Central memory CD8-positive, alpha-beta T cell (primary cell): Measurements from ENCODE around the gene INSL4.

Experiments
- ATAC-seq: fragments of 150-1000 bp; cut with Tn5 transposase; replicated peaks from 2 replicates; pipeline ENCODE4 v1.10.0; 2022; ENCODE audit warnings: mild to moderate bottlenecking, moderate FRiP score, moderate number of reproducible peaks; ENCODE audit not compliant: poor library complexity, severe bottlenecking; ENCODE audit errors: extremely low read depth
- DNase-seq, 2 donors: peaks; one replicate each; pipeline ENCODE4 v3.0.0; 2021; ENCODE audit warnings: low spot score in 2 of 2
- H3K27ac Mint-ChIP-seq: one replicate; pipeline ENCODE4 v1.8.0; 2022; ENCODE audit warnings: low read depth, mild to moderate bottlenecking, moderate library complexity, mixed read lengths
- H3K27me3 Mint-ChIP-seq: one replicate; pipeline ENCODE4 v1.8.0; 2022; ENCODE audit warnings: mixed read lengths
- H3K36me3 Mint-ChIP-seq: one replicate; pipeline ENCODE4 v1.8.0; 2022; ENCODE audit warnings: mild to moderate bottlenecking, moderate library complexity, mixed read lengths; ENCODE audit not compliant: insufficient read depth
- H3K4me1 Mint-ChIP-seq: one replicate; pipeline ENCODE4 v1.8.0; 2022; ENCODE audit warnings: mixed read lengths
- H3K4me3 Mint-ChIP-seq: one replicate; pipeline ENCODE4 v1.8.0; 2022; ENCODE audit warnings: mild to moderate bottlenecking, moderate library complexity, mixed read lengths
- H3K9me3 Mint-ChIP-seq: one replicate; pipeline ENCODE4 v1.8.0; 2022; ENCODE audit warnings: mixed read lengths

Gene INSL4

GRCh38 chr9:5265939-5266338, 34.7 kb downstream of the INSL4 start:
- H3K9me3 Mint-ChIP-seq = no peaks in the 10 kb centered on the region
- no peak overlapping the region for H3K27ac Mint-ChIP-seq
- H3K4me3 Mint-ChIP-seq = no peak overlapping the region
- H3K27me3 Mint-ChIP-seq = no peaks in the 10 kb centered on the region
- H3K4me1 Mint-ChIP-seq = no peaks in the 10 kb centered on the region
- no peak for ATAC-seq
- DNase-seq = no peak
- peaks cover 2% of the 10 kb centered on the region for H3K36me3 Mint-ChIP-seq

GRCh38 chr9:5269249-5269715, 38.1 kb downstream of the INSL4 start:
- Mint-ChIP-seq H3K27ac (no peak overlapping the region), H3K9me3 (no peaks in the 10 kb centered on the region), H3K27me3 (no peaks in the 10 kb centered on the region), H3K4me3 (no peak overlapping the region), H3K36me3 (peaks cover 2% of the 10 kb centered on the region), H3K4me1 (no peaks in the 10 kb centered on the region)
- ATAC-seq (no peak), DNase-seq (no peak)

GRCh38 chr9:5274770-5275169, 43.6 kb downstream of the INSL4 start:
- Mint-ChIP-seq H3K36me3 (no peaks in the 10 kb centered on the region), H3K27ac (no peak overlapping the region)

GRCh38 chr9:5278486-5278885, 47.3 kb downstream of the INSL4 start:
- Mint-ChIP-seq H3K27ac (no peak overlapping the region), H3K4me3 (no peak overlapping the region), H3K27me3 (no peaks in the 10 kb centered on the region), H3K36me3 (no peaks in the 10 kb centered on the region), H3K9me3 (no peaks in the 10 kb centered on the region), H3K4me1 (no peaks in the 10 kb centered on the region)
- DNase-seq (no peak), ATAC-seq (no peak)

More at GRCh38 chr9:5274770-5275169, 43.6 kb downstream of the INSL4 start:
- Mint-ChIP-seq H3K4me1 (no peaks in the 10 kb centered on the region), H3K4me3 (no peak overlapping the region), H3K9me3 (no peaks in the 10 kb centered on the region), H3K27me3 (no peaks in the 10 kb centered on the region)
- no peak for ATAC-seq
- no peak for DNase-seq
